ENCODE measurements around the gene CCL19. TPM values are rescaled to one million over a fixed set of nuclear protein-coding genes. Genes with fewer than 3 reads are reported as not detected.

Gene CCL19
- total RNA-seq, 1 donor from 2014 or later, result 1.1 TPM

DNA sequence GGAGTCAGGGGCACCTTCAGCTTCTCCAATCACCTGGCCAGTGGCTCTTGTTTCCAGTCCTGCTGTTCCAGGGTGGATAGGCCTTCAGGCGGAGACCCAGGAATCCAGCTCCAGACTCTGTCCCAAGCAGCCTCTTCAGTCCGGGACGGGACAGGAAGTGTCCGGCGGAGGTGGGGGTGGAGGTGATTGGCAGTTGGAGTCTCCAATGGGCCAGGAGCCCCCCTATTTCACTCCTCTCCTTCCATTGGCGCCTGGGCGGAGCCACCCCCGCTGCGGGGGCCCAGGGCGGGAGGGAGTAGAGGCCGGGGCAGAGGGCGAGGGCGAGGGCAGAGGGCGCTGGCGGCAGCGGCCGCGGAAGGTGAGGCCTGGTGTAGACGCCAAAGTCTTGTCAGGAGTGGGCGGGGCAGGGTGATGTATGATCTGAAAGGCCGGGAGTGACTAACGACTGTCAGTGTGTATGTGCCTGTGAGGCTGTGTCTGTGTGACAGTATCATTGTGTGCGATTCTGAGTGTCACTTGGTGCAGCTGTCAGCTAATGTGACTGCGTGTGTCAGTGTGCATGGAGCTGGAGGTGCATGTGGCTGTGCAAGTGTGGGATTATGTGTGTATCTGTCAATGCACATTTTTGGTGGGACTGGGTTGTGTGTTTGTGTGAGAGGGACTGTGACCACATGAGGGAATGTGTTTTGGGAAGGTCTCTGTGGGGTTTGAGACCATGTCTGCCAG lies 39.0 kb downstream of the CCL19 start, which contains the start of gene IL11RA:
Gene IL11RA, plus strand, starts transcription at position 310 of the 726 bp plus-strand sequence. CDS start 3,033 bp downstream, outside the sequence.
- H3K27ac ChIP-seq, result peak within 1 kb of the TSS; percentile 82
- intact Hi-C loops (cut with DNase I), result no loop called here
- peaks cover 47% of the 10 kb centered on the region for H3K4me1 ChIP-seq

DNA sequence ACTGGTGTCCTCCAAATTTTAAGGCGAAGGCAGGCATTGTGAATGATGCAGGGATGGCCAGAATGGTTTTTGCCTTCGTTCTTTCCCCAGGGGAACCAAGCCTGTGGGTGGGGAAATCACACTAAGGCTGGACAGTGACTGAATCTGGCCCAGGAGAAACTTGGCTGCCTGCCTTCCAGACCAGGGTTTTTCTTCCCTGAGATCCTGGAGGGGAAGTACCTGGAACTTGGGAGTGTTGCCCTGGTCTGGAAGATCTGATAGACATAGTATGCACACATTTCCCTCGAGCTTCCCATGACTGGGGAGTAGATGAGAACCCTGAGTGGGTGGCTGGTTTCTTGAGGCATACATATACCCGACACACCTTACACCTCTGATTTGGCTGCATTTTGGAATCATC lies 39.8 kb downstream of the CCL19 start:
- Histone ChIP-seq H3K27me3 (no peaks in the 10 kb centered on the region), H3K9me3 (no peaks in the 10 kb centered on the region), H3K36me3 (peaks cover 18% of the 10 kb centered on the region), H3K27ac (peak overlapping the region; percentile 82), H3K4me1 (peaks cover 48% of the 10 kb centered on the region), H3K4me3 (peak overlapping the region; percentile 47)
- DNase-seq, result no peak
- intact Hi-C loops (cut with DNase I), result no loop called here
- ATAC-seq, result no peak
- TF ChIP-seq, protein P1, sequence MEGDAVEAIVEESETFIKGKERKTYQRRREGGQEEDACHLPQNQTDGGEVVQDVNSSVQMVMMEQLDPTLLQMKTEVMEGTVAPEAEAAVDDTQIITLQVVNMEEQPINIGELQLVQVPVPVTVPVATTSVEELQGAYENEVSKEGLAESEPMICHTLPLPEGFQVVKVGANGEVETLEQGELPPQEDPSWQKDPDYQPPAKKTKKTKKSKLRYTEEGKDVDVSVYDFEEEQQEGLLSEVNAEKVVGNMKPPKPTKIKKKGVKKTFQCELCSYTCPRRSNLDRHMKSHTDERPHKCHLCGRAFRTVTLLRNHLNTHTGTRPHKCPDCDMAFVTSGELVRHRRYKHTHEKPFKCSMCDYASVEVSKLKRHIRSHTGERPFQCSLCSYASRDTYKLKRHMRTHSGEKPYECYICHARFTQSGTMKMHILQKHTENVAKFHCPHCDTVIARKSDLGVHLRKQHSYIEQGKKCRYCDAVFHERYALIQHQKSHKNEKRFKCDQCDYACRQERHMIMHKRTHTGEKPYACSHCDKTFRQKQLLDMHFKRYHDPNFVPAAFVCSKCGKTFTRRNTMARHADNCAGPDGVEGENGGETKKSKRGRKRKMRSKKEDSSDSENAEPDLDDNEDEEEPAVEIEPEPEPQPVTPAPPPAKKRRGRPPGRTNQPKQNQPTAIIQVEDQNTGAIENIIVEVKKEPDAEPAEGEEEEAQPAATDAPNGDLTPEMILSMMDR (IDR thresholded peaks at IDR 0.05), result no peak

More for the DNA sequence above, 39.0 kb downstream of the CCL19 start, which contains the start of gene IL11RA:
- DNase-seq (peak; percentile 94), ATAC-seq (peak; percentile 93)
- H3K36me3 ChIP-seq, result peaks cover 18% of the 10 kb centered on the region
- H3K4me3 ChIP-seq, result peak within 1 kb of the TSS; percentile 47
- H3K9me3 ChIP-seq, result no peaks in the 10 kb centered on the region
- H3K27me3 ChIP-seq, result no peaks in the 10 kb centered on the region
- TF ChIP-seq, protein P1 (IDR thresholded peaks at IDR 0.05), result no peak

DNA sequence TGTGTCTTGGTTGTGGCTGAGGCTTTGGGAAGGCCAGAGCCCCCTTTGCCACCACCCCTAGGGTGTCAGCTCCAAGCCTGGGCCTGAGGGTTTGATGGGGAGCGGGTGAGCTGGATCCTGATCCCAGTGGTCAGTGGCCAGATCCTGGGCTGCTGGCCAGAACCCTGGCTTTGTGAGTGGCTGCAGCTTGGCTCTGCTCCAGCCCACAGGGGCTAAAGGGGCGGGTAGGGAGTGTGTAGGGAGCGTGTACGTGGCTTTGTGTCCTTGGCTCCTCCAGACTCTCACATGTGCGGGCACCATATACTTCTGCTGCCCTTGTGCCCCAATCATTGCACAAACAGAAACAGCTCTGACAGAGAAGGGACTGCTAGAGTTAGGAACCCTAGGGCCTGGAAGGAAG lies 40.3 kb downstream of the CCL19 start:
- ATAC-seq (no peak), DNase-seq (no peak)
- H3K27ac ChIP-seq, result no peak overlapping the region
- peaks cover 52% of the 10 kb centered on the region for H3K4me1 ChIP-seq
- H3K9me3 ChIP-seq, result no peaks in the 10 kb centered on the region
- intact Hi-C loops (cut with DNase I), result no loop called here
- no peaks in the 10 kb centered on the region for H3K27me3 ChIP-seq
- H3K4me3 ChIP-seq, result no peak overlapping the region
- TF ChIP-seq, protein P1 (IDR thresholded peaks at IDR 0.05), result no peak
- peaks cover 18% of the 10 kb centered on the region for H3K36me3 ChIP-seq

DNA sequence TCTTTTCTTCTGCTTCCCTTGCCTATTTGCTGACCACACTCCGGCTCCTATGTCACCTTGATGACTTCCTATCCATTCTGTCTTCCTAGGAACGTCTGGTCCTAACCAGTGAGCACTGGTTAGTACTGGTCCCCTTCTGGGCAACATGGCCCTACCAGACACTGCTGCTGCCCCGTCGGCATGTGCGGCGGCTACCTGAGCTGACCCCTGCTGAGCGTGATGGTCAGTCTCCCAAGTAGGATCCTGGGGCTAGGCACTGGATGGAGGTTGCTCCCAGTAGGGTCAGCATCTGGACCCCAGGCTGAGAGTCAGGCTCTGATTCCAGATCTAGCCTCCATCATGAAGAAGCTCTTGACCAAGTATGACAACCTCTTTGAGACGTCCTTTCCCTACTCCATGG lies 42.4 kb downstream of the CCL19 start:
- H3K27me3 ChIP-seq, result no peaks in the 10 kb centered on the region
- peaks cover 40% of the 10 kb centered on the region for H3K4me1 ChIP-seq
- TF ChIP-seq, protein P1 (IDR thresholded peaks at IDR 0.05), result no peak
- intact Hi-C loops (cut with DNase I), result no loop called here
- H3K36me3 ChIP-seq, result peaks cover 18% of the 10 kb centered on the region
- ATAC-seq (no peak), DNase-seq (no peak)
- H3K4me3 ChIP-seq, result no peak overlapping the region
- no peak overlapping the region for H3K27ac ChIP-seq
- H3K9me3 ChIP-seq, result no peaks in the 10 kb centered on the region

DNA sequence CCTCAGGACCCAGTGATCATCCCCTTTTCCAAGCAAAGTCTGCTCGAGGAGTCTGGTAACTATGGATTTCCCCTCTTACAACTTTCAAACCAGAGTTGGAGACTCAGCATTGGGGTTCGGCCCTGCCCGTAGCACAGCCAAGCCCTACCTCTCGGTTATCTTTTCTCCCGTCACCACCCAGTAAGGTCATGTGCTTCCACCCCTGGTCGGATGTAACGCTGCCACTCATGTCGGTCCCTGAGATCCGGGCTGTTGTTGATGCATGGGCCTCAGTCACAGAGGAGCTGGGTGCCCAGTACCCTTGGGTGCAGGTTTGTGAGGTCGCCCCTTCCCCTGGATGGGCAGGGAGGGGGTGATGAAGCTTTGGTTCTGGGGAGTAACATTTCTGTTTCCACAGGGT lies 43.4 kb downstream of the CCL19 start:
- ATAC-seq (no peak), DNase-seq (no peak)
- Histone ChIP-seq H3K27me3 (no peaks in the 10 kb centered on the region), H3K9me3 (no peaks in the 10 kb centered on the region), H3K36me3 (peaks cover 18% of the 10 kb centered on the region), H3K4me3 (peak overlapping the region; percentile 81), H3K4me1 (peaks cover 31% of the 10 kb centered on the region), H3K27ac (peak overlapping the region; percentile 86)
- TF ChIP-seq, protein P1 (IDR thresholded peaks at IDR 0.05), result no peak
- intact Hi-C loops (cut with DNase I), result no loop called here

Data from upper lobe of right lung (tissue), 1 donor.